CD8-positive, alpha-beta memory T cell (primary cell): ENCODE data around the gene SMARCA2. TPM values are rescaled to one million over a fixed set of nuclear protein-coding genes. Genes with fewer than 3 reads are reported as not detected.

Source experiments
- CTCF ChIA-PET: fragments of 350-600 bp; sonication (Branson Sonifier 250); formaldehyde crosslinking; loops from one replicate; lab custom pipeline; 2021; ENCODE audit warnings: antibody characterized with exemption; lab: Charles Lee
- POLR2A ChIA-PET: fragments of 350-600 bp; sonication (Branson Sonifier 250); formaldehyde crosslinking; loops from one replicate; lab custom pipeline; 2021; ENCODE audit warnings: antibody characterized with exemption; lab: Charles Lee
- DNase-seq, 5 donors: peaks; one replicate each; pipeline versions ENCODE4 v3.0.0 to v3.0.0-alpha.2; 2020 to 2022; ENCODE audit warnings: mixed read lengths in 1 of 5
- H3K27ac ChIP-seq: one replicate; pipeline ENCODE4 v1.7.0; 2013; ENCODE audit warnings: low read depth, mild to moderate bottlenecking, low read length, moderate library complexity
- H3K27me3 ChIP-seq: 2 replicates; pipeline ENCODE4 v1.7.0; 2013; ENCODE audit warnings: low read length, mild to moderate bottlenecking; ENCODE audit not compliant: insufficient read depth, poor library complexity, severe bottlenecking
- H3K36me3 ChIP-seq: 2 replicates; pipeline ENCODE4 v1.7.0; 2013; ENCODE audit warnings: mild to moderate bottlenecking, low read length, moderate library complexity; ENCODE audit not compliant: insufficient read depth
- H3K4me1 ChIP-seq: 2 replicates; pipeline ENCODE4 v1.7.0; 2013; ENCODE audit warnings: mild to moderate bottlenecking, low read length, moderate library complexity; ENCODE audit not compliant: insufficient read depth
- H3K4me3 ChIP-seq: 2 replicates; pipeline ENCODE4 v1.7.0; 2013; ENCODE audit warnings: mild to moderate bottlenecking, low read length
- H3K9me3 ChIP-seq: 2 replicates; pipeline ENCODE4 v1.7.0; 2013; ENCODE audit warnings: mild to moderate bottlenecking, low read length
- H3K27ac Mint-ChIP-seq, 8 donors: one replicate each; pipeline ENCODE4 v1.8.0; 2020 to 2021; ENCODE audit warnings: mixed read lengths in 8 of 8, mild to moderate bottlenecking in 6 of 8, inconsistent platforms in 3 of 8, moderate library complexity in 3 of 8
- H3K27me3 Mint-ChIP-seq, 2 donors: one replicate each; pipeline ENCODE4 v1.8.0; 2020 to 2021; ENCODE audit warnings: mixed read lengths in 2 of 2, mild to moderate bottlenecking in 1 of 2, moderate library complexity in 1 of 2
- H3K36me3 Mint-ChIP-seq, 3 donors: one replicate each; pipeline ENCODE4 v1.8.0; 2020 to 2021; ENCODE audit warnings: mixed read lengths in 3 of 3, inconsistent platforms in 1 of 3, mild to moderate bottlenecking in 1 of 3
- H3K4me1 Mint-ChIP-seq, 3 donors: one replicate each; pipeline ENCODE4 v1.8.0; 2020 to 2021; ENCODE audit warnings: mixed read lengths in 3 of 3, inconsistent platforms in 1 of 3, mild to moderate bottlenecking in 1 of 3
- H3K4me3 Mint-ChIP-seq, 7 donors: one replicate each; pipeline ENCODE4 v1.8.0; 2020 to 2021; ENCODE audit warnings: mixed read lengths in 7 of 7, mild to moderate bottlenecking in 6 of 7, moderate library complexity in 4 of 7, inconsistent platforms in 2 of 7
- H3K9me3 Mint-ChIP-seq, 5 donors: one replicate each; pipeline ENCODE4 v1.8.0; 2020 to 2022; ENCODE audit warnings: mixed read lengths in 5 of 5, mild to moderate bottlenecking in 3 of 5, moderate library complexity in 2 of 5, inconsistent platforms in 1 of 5
- polyA plus RNA-seq: library from polyadenylated mRNA; unstranded; fragments of 300-500 nt; fragmentation: Illumina TruSeq; gene quantifications from one replicate; pipeline ENCODE4 v1.2.3, GENCODE V29; 2021
- total RNA-seq, 2 experiments: library from RNA; stranded (reverse); gene quantifications; one replicate each; pipeline ENCODE4 v1.2.3, GENCODE V29; 2021

Gene SMARCA2
- total and polyA plus RNA-seq, 3 experiments from 2014 or later = 56.7 to 156 (median 145) TPM

DNA sequence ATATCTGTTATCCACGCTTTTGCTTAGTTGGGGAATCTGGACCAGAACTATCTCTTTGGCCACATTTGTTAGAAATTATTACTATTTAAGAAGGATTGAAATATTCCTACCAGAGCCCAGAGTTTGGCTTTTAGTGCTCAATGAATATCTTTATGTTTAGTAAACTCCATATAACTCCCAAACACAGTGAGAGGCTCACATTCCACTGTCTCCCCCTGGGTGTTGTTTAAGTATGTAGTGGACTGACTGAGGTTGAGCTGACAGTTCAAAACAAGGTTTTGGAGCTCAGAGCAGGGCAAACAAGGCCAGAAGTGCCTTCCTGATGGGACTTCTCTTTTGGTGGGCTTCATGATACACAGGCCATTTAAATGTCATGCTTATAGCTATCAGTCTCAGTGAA lies 216.0 kb downstream of the SMARCA2 start:
- Histone ChIP-seq H3K27ac (no peak overlapping the region), H3K36me3 (no peaks in the 10 kb centered on the region), H3K4me3 (no peak overlapping the region), H3K27me3 (no peaks in the 10 kb centered on the region), H3K4me1 (no peaks in the 10 kb centered on the region), H3K9me3 (no peaks in the 10 kb centered on the region)
- Mint-ChIP-seq H3K4me1 (no peaks in the 10 kb centered on the region), H3K36me3 (peaks cover 0 to 9% (median 4%) of the 10 kb centered on the region in 3 donors), H3K4me3 (no peak overlapping the region), H3K27ac (no peak overlapping the region), H3K27me3 (no peaks in the 10 kb centered on the region), H3K9me3 (peaks cover 0 to 5% (median 5%) of the 10 kb centered on the region in 5 donors)
- POLR2A ChIA-PET = no interaction called here
- no peak for DNase-seq
- CTCF ChIA-PET = no interaction called here

DNA sequence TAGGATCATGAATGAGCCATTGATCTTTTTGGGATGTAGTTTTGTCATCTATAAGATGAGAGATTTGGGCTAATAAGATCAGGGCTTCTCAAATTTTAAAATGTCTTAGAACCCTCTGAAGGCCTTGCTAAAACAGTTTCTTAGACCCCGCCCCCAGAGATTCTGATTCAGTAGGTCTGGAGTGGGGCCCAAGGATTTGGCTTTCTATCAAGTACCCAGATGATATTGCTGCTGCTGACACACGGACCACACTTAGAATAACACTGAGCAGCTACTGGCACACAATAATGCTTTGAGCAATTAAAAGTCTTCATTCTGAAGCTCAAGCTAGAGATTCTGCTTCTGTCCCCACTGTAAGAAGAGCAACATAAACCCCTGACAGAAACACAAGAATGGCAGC lies 216.7 kb downstream of the SMARCA2 start:
- Mint-ChIP-seq H3K9me3 (peaks cover 0 to 5% (median 5%) of the 10 kb centered on the region in 5 donors), H3K36me3 (peaks cover 0 to 9% (median 3%) of the 10 kb centered on the region in 3 donors)
- CTCF ChIA-PET = no interaction called here

GRCh38 chr9:2233274-2233673 lies 218.1 kb downstream of the SMARCA2 start:
- peaks cover 0 to 5% (median 5%) of the 10 kb centered on the region in 5 donors for H3K9me3 Mint-ChIP-seq
- H3K36me3 Mint-ChIP-seq = peaks cover 0 to 9% (median 3%) of the 10 kb centered on the region in 3 donors
- CTCF ChIA-PET = no interaction called here
- Histone ChIP-seq H3K4me1 (no peaks in the 10 kb centered on the region), H3K27ac (no peak overlapping the region), H3K36me3 (no peaks in the 10 kb centered on the region), H3K9me3 (no peaks in the 10 kb centered on the region), H3K27me3 (no peaks in the 10 kb centered on the region), H3K4me3 (no peak overlapping the region)
- no peak overlapping the region for H3K27ac Mint-ChIP-seq
- H3K4me1 Mint-ChIP-seq = no peaks in the 10 kb centered on the region
- DNase-seq = no peak
- H3K27me3 Mint-ChIP-seq = no peaks in the 10 kb centered on the region
- no peak overlapping the region for H3K4me3 Mint-ChIP-seq
- POLR2A ChIA-PET = no interaction called here

More for the DNA sequence above, 216.7 kb downstream of the SMARCA2 start:
- Mint-ChIP-seq H3K4me1 (no peaks in the 10 kb centered on the region), H3K4me3 (no peak overlapping the region), H3K27me3 (no peaks in the 10 kb centered on the region), H3K27ac (no peak overlapping the region)
- POLR2A ChIA-PET = no interaction called here
- Histone ChIP-seq H3K36me3 (no peaks in the 10 kb centered on the region), H3K4me1 (no peaks in the 10 kb centered on the region), H3K4me3 (no peak overlapping the region), H3K9me3 (no peaks in the 10 kb centered on the region), H3K27me3 (no peaks in the 10 kb centered on the region), H3K27ac (no peak overlapping the region)
- no peak for DNase-seq

DNA sequence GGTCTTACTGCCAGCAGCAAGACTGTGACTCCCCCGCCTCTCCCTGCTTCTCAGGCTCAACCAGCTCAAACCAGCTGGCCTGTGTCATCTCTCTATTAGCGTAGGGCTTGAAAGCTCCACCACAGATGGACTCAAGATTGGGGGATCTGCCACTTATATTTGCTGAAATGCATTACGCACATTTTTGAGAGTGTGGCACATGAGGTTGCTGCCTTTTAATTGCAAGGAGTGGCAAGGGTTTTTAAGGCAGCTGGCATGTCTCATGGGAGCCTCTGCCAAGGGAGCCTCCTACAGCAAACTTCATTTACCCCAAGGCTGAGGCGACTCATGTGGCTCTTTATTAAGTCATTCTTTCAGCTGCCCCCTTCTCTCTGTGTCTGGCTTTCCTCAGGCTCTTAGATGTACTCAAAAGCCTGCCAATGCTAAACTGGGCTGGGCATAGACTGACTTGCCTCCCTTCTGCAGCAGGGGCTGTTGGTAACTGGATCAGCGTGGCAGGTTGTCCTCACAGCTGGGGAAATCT lies 219.3 kb downstream of the SMARCA2 start:
- H3K9me3 ChIP-seq = no peaks in the 10 kb centered on the region
- no peaks in the 10 kb centered on the region for H3K4me1 ChIP-seq
- no peaks in the 10 kb centered on the region for H3K27me3 ChIP-seq
- ChIA-PET POLR2A (no interaction called here), CTCF (no interaction called here)
- peaks cover 0 to 2% of the 10 kb centered on the region in 2 donors for H3K27me3 Mint-ChIP-seq
- peaks cover 0 to 5% (median 5%) of the 10 kb centered on the region in 5 donors for H3K9me3 Mint-ChIP-seq
- H3K4me3 Mint-ChIP-seq = no peak overlapping the region
- H3K36me3 Mint-ChIP-seq = peaks cover 0 to 9% (median 3%) of the 10 kb centered on the region in 3 donors
- no peaks in the 10 kb centered on the region for H3K36me3 ChIP-seq
- no peak overlapping the region for H3K4me3 ChIP-seq
- no peak for DNase-seq
- no peak overlapping the region for H3K27ac ChIP-seq
- no peak overlapping the region for H3K27ac Mint-ChIP-seq
- no peaks in the 10 kb centered on the region for H3K4me1 Mint-ChIP-seq

DNA sequence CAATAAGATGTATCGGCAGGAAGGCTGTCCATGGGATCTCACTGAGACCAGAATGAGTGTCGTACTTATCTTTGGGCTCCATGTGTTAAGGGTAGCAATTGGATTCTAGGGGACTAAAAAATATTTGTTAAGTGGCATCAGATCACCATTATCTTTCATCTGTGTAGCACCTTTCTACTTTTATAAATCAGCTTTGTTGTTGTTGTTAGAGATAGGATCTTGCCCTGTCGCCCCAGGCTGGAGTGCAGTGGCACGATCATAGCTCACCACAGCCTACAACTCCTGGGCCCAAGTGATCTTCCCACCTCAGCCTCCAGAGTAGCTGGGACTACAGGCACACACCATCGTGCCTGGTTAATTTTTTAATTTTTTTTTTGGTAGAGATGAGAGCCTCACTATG lies 220.5 kb downstream of the SMARCA2 start:
- Mint-ChIP-seq H3K27me3 (peaks cover 2 to 3% of the 10 kb centered on the region in 2 donors), H3K9me3 (peaks cover 0 to 2% (median 0%) of the 10 kb centered on the region in 5 donors), H3K4me3 (no peak overlapping the region), H3K36me3 (peaks cover 0 to 4% (median 0%) of the 10 kb centered on the region in 3 donors), H3K27ac (no peak overlapping the region), H3K4me1 (no peaks in the 10 kb centered on the region)
- CTCF ChIA-PET = no interaction called here
- H3K36me3 ChIP-seq = no peaks in the 10 kb centered on the region
- H3K4me3 ChIP-seq = no peak overlapping the region
- no peak for DNase-seq
- H3K9me3 ChIP-seq = no peaks in the 10 kb centered on the region
- POLR2A ChIA-PET = no interaction called here
- H3K27ac ChIP-seq = no peak overlapping the region
- H3K4me1 ChIP-seq = no peaks in the 10 kb centered on the region
- no peaks in the 10 kb centered on the region for H3K27me3 ChIP-seq

DNA sequence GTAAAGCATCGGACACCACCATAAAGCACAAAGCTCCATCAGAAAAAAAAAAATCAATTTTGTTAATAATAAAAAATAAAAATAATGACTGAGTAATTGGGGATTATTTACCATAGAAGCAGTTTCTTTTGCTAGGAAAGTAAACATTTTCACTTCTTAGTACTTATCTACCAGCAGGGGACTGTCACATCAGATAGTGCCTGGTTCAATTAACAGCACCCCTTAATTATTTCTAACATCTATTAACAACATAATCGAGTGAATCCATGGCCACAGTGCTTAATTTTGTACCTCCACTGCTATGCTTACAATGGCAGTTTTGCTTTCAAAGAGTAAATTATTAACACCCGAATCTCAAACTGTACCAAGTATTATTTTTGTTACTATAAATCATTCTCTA lies 221.7 kb downstream of the SMARCA2 start:
- H3K36me3 ChIP-seq = no peaks in the 10 kb centered on the region
- no peak overlapping the region for H3K27ac Mint-ChIP-seq
- no peaks in the 10 kb centered on the region for H3K9me3 Mint-ChIP-seq
- peaks cover 6 to 12% of the 10 kb centered on the region in 2 donors for H3K27me3 Mint-ChIP-seq
- H3K4me3 ChIP-seq = no peak overlapping the region
- no peak overlapping the region for H3K27ac ChIP-seq
- DNase-seq = no peak
- peaks cover 0 to 2% (median 0%) of the 10 kb centered on the region in 3 donors for H3K36me3 Mint-ChIP-seq
- H3K4me1 ChIP-seq = peaks cover 5% of the 10 kb centered on the region
- peaks cover 4 to 5% (median 5%) of the 10 kb centered on the region in 3 donors for H3K4me1 Mint-ChIP-seq
- H3K27me3 ChIP-seq = no peaks in the 10 kb centered on the region
- ChIA-PET CTCF (no interaction called here), POLR2A (no interaction called here)
- H3K9me3 ChIP-seq = no peaks in the 10 kb centered on the region
- H3K4me3 Mint-ChIP-seq = no peak overlapping the region

GRCh38 chr9:2241461-2241835 lies 226.3 kb downstream of the SMARCA2 start:
- Mint-ChIP-seq H3K9me3 (peaks cover 0 to 12% (median 3%) of the 10 kb centered on the region in 5 donors), H3K4me1 (peaks cover 14 to 16% (median 15%) of the 10 kb centered on the region in 3 donors), H3K27me3 (peaks cover 11 to 31% of the 10 kb centered on the region in 2 donors), H3K27ac (peak overlapping the region in 1 of 8 donors; percentile 54), H3K4me3 (peak overlapping the region in 6 of 7 donors; percentile 5 to 76 (median 74)), H3K36me3 (peaks cover 0 to 12% (median 0%) of the 10 kb centered on the region in 3 donors)
- H3K9me3 ChIP-seq = no peaks in the 10 kb centered on the region
- peak in 2 of 5 donors; percentile 1 to 3 for DNase-seq
- H3K27ac ChIP-seq = no peak overlapping the region
- H3K36me3 ChIP-seq = no peaks in the 10 kb centered on the region
- H3K27me3 ChIP-seq = peaks cover 8% of the 10 kb centered on the region
- H3K4me3 ChIP-seq = no peak overlapping the region
- peaks cover 7% of the 10 kb centered on the region for H3K4me1 ChIP-seq
- ChIA-PET POLR2A (no interaction called here), CTCF (no interaction called here)

DNA sequence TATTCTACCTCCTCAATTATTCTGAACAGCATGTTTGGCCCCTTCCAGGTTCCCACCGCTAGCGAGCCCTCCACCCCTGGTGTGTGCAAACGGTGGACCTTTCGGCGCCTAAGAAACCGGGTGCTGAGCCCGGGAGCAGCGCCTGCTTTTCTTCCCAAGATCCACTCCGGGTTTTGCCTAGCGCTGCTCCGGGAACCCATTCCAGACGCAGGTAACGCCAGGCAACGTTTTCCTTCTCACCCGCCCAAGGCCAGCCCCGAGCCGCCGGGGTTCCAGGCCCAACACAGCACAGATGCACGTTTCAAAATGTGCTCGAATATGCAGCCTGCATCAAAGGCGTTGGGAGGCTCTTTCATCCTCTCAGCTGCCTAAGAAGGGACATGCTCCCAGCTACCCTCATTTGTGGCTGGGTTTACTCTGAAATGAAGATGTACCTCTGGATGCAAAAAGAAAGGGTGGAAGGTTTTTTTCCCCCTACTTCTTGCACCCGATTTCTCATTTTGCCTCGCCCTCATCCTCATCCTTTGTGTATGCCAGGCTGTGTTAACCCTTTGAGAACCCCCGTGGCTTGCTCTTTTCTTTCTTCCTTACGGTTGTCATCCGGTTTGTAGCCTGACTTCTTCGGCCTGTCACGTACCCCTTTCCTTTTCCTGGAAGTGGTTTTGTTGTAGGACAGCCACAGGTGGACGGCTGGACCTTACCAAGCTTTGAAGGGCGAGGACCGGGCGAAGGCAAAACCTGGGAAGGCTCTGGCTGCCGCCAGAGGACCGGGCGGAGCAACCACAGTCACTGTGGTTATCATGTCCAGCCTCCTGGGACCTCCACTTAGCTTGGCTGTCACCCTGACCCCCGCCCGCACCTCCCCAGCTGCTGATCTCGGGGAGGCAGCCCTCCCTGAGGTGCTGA lies 226.9 kb downstream of the SMARCA2 start:
- H3K4me1 Mint-ChIP-seq = peaks cover 14 to 16% (median 15%) of the 10 kb centered on the region in 3 donors
- H3K27me3 ChIP-seq = peaks cover 8% of the 10 kb centered on the region
- H3K27me3 Mint-ChIP-seq = peaks cover 11 to 31% of the 10 kb centered on the region in 2 donors
- H3K4me3 Mint-ChIP-seq = peak overlapping the region; percentile 49 to 80 (median 74)
- peak overlapping the region; percentile 63 for H3K4me3 ChIP-seq
- H3K36me3 ChIP-seq = no peaks in the 10 kb centered on the region
- ChIA-PET POLR2A (interaction anchor here (0.6 kb wide), 1 partner anchor 84 kb away, joined by 3 read pairs; no protein-coding TSS in a partner anchor), CTCF (no interaction called here)
- DNase-seq = peak; percentile 18 to 48 (median 29)
- H3K4me1 ChIP-seq = peaks cover 7% of the 10 kb centered on the region
- H3K27ac Mint-ChIP-seq = peak overlapping the region in 4 of 8 donors; percentile 2 to 51 (median 32)
- peaks cover 0 to 12% (median 0%) of the 10 kb centered on the region in 3 donors for H3K36me3 Mint-ChIP-seq
- H3K9me3 ChIP-seq = no peaks in the 10 kb centered on the region
- H3K9me3 Mint-ChIP-seq = peaks cover 0 to 12% (median 3%) of the 10 kb centered on the region in 5 donors
- no peak overlapping the region for H3K27ac ChIP-seq
